Neural cell (in vitro differentiated cells): ENCODE data around the gene RMRP. TPM values are rescaled to one million over a fixed set of nuclear protein-coding genes. Genes with fewer than 3 reads are reported as not detected.
A peak's percentile ranks its signal among the peaks of the same experiment; 100 is the strongest.

Experiments
- H2AFZ ChIP-seq: fragments of 200-600, 300-800 bp; sonication (generic), shearing (Covaris generic); 2 replicates; pipeline ENCODE4 v1.6.0; 2014; ENCODE audit warnings: low read depth, mild to moderate bottlenecking, antibody characterized with exemption, low read length, moderate library complexity
- H3F3A ChIP-seq: fragments of 200-600 bp; shearing (Covaris generic); 2 replicates; pipeline ENCODE4 v1.6.1; 2016; ENCODE audit warnings: mild to moderate bottlenecking, moderate library complexity, mixed read lengths, antibody characterized with exemption, low read length; ENCODE audit not compliant: insufficient read depth, poor library complexity, severe bottlenecking
- H3K27ac ChIP-seq: fragments of 200-600, 300-800 bp; sonication (generic), shearing (Covaris generic); 2 replicates; pipeline ENCODE4 v1.5.1; 2014; ENCODE audit warnings: mild to moderate bottlenecking, low read length, moderate library complexity
- H3K27me3 ChIP-seq: fragments of 300-800, 200-600 bp; sonication (generic), shearing (Covaris generic); 2 replicates; pipeline ENCODE4 v1.6.0; 2014; ENCODE audit warnings: mild to moderate bottlenecking, low read depth, low read length, moderate library complexity; ENCODE audit not compliant: insufficient read depth
- H3K36me3 ChIP-seq: fragments of 300-800, 200-600 bp; sonication (generic), shearing (Covaris generic); 2 replicates; pipeline ENCODE4 v1.5.1; 2014; ENCODE audit warnings: mild to moderate bottlenecking, antibody characterized with exemption, low read length, moderate library complexity; ENCODE audit not compliant: insufficient read depth
- H3K4me2 ChIP-seq: fragments of 300-800, 200-600 bp; sonication (generic), shearing (Covaris generic); 2 replicates; pipeline ENCODE4 v1.6.0; 2014; ENCODE audit warnings: mild to moderate bottlenecking, low read length
- H3K4me3 ChIP-seq: fragments of 300-800, 200-600 bp; sonication (generic), shearing (Covaris generic); 2 replicates; pipeline ENCODE4 v1.5.1; 2014; ENCODE audit warnings: mild to moderate bottlenecking, low read length, moderate library complexity
- H3K79me2 ChIP-seq: fragments of 200-600 bp; shearing (Covaris generic); replicated peaks from 2 replicates; pipeline ENCODE4 v1.6.0; 2014; ENCODE audit warnings: mild to moderate bottlenecking, low read length, moderate library complexity; ENCODE audit not compliant: insufficient read depth
- H3K9ac ChIP-seq: fragments of 300-800, 200-600 bp; sonication (generic), shearing (Covaris generic); 2 replicates; pipeline ENCODE4 v1.6.1; 2016; ENCODE audit warnings: mild to moderate bottlenecking, low read length, mixed read lengths
- H3K9me2 ChIP-seq: fragments of 200-600 bp; shearing (Covaris generic); 2 replicates; pipeline ENCODE4 v1.6.1; 2016; ENCODE audit warnings: mild to moderate bottlenecking, low read length, mixed read lengths; ENCODE audit not compliant: insufficient read depth
- H3K9me3 ChIP-seq: fragments of 200-600, 300-800 bp; sonication (generic), shearing (Covaris generic); 2 replicates; pipeline ENCODE4 v1.6.1; 2016; ENCODE audit warnings: mild to moderate bottlenecking, mixed run types, low read length, moderate library complexity, mixed read lengths
- H4K20me1 ChIP-seq: fragments of 200-600 bp; shearing (Covaris generic); 2 replicates; pipeline ENCODE4 v1.6.1; 2016; ENCODE audit warnings: mild to moderate bottlenecking, mixed run types; ENCODE audit not compliant: insufficient read depth
- EP300 ChIP-seq: fragments of 450-650 bp; conservative IDR thresholded peaks from 2 replicates; pipeline ENCODE4 v1.6.1; 2014; ENCODE audit warnings: antibody characterized with exemption, mild to moderate bottlenecking, moderate library complexity; ENCODE audit not compliant: poor library complexity, severe bottlenecking
- EZH2 ChIP-seq: fragments of 200-600, 300-800 bp; shearing (Covaris generic), sonication (generic); IDR thresholded peaks from 2 replicates; pipeline ENCODE4 v1.6.1; 2014; ENCODE audit warnings: antibody characterized with exemption, low read length, borderline replicate concordance, mild to moderate bottlenecking; ENCODE audit not compliant: insufficient read depth, poor library complexity, severe bottlenecking
- MXI1 ChIP-seq: fragments of 450-650 bp; conservative IDR thresholded peaks from 2 replicates; pipeline ENCODE4 v1.6.1; 2014; ENCODE audit warnings: antibody characterized with exemption, mild to moderate bottlenecking; ENCODE audit not compliant: poor library complexity, severe bottlenecking
- RAD21 ChIP-seq: fragments of 450-650 bp; conservative IDR thresholded peaks from 2 replicates; pipeline ENCODE4 v1.6.1; 2014; ENCODE audit warnings: antibody characterized with exemption, mild to moderate bottlenecking, moderate library complexity
- SMC3 ChIP-seq: fragments of 450-650 bp; conservative IDR thresholded peaks from 2 replicates; pipeline ENCODE4 v1.6.1; 2014; ENCODE audit warnings: antibody characterized with exemption, mild to moderate bottlenecking, moderate library complexity; ENCODE audit not compliant: poor library complexity
- TAF1 ChIP-seq: IDR thresholded peaks from 2 replicates; pipeline ENCODE4 v1.6.1; 2012; ENCODE audit warnings: low read depth
- polyA plus RNA-seq: library from polyadenylated mRNA; depleted of rRNA; stranded (reverse); fragments of >200 nt; gene quantifications from 2 replicates; pipeline ENCODE4 v1.2.3, GENCODE V29; 2014
- TF ChIP-seq, protein P1 (sequence below): IDR thresholded peaks from 2 replicates; pipeline ENCODE4 v1.6.1; 2012; ENCODE audit warnings: borderline replicate concordance

RMRP gene
- polyA plus RNA-seq, 1 donor from 2014 or later, result not detected

- Histone ChIP-seq H3K36me3 (no peaks in the 10 kb centered on the region), H3K27me3 (peaks cover 27% of the 10 kb centered on the region), H3K4me3 (peak overlapping the region; percentile 61), H3K9ac (peak overlapping the region; percentile 26), H3K9me3 (no peaks in the 10 kb centered on the region), H3K79me2 (no peaks in the 10 kb centered on the region), H4K20me1 (no peaks in the 10 kb centered on the region), H3F3A (no peaks in the 10 kb centered on the region), H2AFZ (no peak overlapping the region), H3K4me2 (peak overlapping the region; percentile 19), H3K9me2 (no peaks in the 10 kb centered on the region), H3K27ac (no peak overlapping the region)
- TF ChIP-seq EZH2 (peak; percentile 61), MXI1 (no peak)
- TF ChIP-seq, protein P1, sequence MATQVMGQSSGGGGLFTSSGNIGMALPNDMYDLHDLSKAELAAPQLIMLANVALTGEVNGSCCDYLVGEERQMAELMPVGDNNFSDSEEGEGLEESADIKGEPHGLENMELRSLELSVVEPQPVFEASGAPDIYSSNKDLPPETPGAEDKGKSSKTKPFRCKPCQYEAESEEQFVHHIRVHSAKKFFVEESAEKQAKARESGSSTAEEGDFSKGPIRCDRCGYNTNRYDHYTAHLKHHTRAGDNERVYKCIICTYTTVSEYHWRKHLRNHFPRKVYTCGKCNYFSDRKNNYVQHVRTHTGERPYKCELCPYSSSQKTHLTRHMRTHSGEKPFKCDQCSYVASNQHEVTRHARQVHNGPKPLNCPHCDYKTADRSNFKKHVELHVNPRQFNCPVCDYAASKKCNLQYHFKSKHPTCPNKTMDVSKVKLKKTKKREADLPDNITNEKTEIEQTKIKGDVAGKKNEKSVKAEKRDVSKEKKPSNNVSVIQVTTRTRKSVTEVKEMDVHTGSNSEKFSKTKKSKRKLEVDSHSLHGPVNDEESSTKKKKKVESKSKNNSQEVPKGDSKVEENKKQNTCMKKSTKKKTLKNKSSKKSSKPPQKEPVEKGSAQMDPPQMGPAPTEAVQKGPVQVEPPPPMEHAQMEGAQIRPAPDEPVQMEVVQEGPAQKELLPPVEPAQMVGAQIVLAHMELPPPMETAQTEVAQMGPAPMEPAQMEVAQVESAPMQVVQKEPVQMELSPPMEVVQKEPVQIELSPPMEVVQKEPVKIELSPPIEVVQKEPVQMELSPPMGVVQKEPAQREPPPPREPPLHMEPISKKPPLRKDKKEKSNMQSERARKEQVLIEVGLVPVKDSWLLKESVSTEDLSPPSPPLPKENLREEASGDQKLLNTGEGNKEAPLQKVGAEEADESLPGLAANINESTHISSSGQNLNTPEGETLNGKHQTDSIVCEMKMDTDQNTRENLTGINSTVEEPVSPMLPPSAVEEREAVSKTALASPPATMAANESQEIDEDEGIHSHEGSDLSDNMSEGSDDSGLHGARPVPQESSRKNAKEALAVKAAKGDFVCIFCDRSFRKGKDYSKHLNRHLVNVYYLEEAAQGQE, result no peak
These were observed 33.0 kb upstream of the RMRP start for GRCh38 chr9:35690614-35691333.

DNA sequence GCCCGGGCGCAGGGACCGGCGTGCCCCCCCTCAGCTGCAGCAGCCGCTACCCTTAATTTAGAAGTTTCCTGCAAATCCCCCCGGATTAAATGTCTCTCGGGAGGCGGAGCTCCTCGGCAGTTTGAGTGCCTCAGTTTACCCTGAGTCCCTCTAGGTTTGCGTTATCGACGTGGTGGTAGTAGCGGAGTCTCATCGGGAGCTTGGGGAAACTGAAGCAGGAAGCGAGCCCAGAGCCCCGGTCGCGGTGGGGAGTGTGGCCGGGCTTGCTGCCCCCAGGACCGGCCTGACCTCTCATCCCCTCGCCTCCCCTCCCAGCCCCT lies 32.4 kb upstream of the RMRP start:
- TF ChIP-seq EP300 (no peak), RAD21 (no peak), MXI1 (no peak), EZH2 (no peak), SMC3 (no peak), TAF1 (no peak)
- TF ChIP-seq, protein P1, result no peak
- H2AFZ ChIP-seq, result no peak overlapping the region
- H3K4me2 ChIP-seq, result peak overlapping the region; percentile 19
- H3K27ac ChIP-seq, result no peak overlapping the region
- H3K27me3 ChIP-seq, result peaks cover 27% of the 10 kb centered on the region
- no peaks in the 10 kb centered on the region for H3K9me2 ChIP-seq
- no peaks in the 10 kb centered on the region for H3K36me3 ChIP-seq
- H3K79me2 ChIP-seq, result no peaks in the 10 kb centered on the region
- no peaks in the 10 kb centered on the region for H3F3A ChIP-seq
- no peaks in the 10 kb centered on the region for H3K9me3 ChIP-seq
- H3K4me3 ChIP-seq, result peak overlapping the region; percentile 61
- peak overlapping the region; percentile 26 for H3K9ac ChIP-seq
- H4K20me1 ChIP-seq, result no peaks in the 10 kb centered on the region
